Measurements from ENCODE around the gene ASB10.

ASB10 gene

GRCh38 chr7:151209588-151209987 is 22.5 kb upstream of the ASB10 start:
- Histone ChIP-seq H2AK5ac (ENCODE audit: low read depth, low read length) (peak overlapping the region; percentile 40), H3K4me3 (ENCODE audit: low read length in 2 of 2) (no peak overlapping the region), H2BK120ac (ENCODE audit: low read depth, low read length) (no peak overlapping the region), H4K91ac (ENCODE audit: low read depth, low read length, poor library complexity) (no peak overlapping the region), H3K4me2 (ENCODE audit: insufficient read depth, low read length, poor library complexity, severe bottlenecking) (no peak overlapping the region), H4K8ac (ENCODE audit: low read depth, low read length) (no peak overlapping the region), H3K23ac (ENCODE audit: low read depth, low read length, poor library complexity) (no peak overlapping the region), H2BK15ac (ENCODE audit: low read length) (no peak overlapping the region), H3K36me3 (replicated peaks in 1 of 2; ENCODE audit: control insufficient read depth in 2 of 2, insufficient read depth in 2 of 2, low read length in 2 of 2) (peaks cover 7 to 31% of the 10 kb centered on the region in 2 donors), H2BK5ac (ENCODE audit: low read length) (no peak overlapping the region), H2BK12ac (ENCODE audit: low read length) (no peak overlapping the region), H3K14ac (ENCODE audit: low read length) (no peak overlapping the region), H3K27me3 (ENCODE audit: control insufficient read depth in 3 of 3, insufficient read depth in 3 of 3, low read depth in 1 of 3, low read length in 3 of 3) (peaks cover 0 to 27% (median 2%) of the 10 kb centered on the region in 3 experiments), H3K18ac (ENCODE audit: low read length) (no peak overlapping the region), H3K9ac (ENCODE audit: low read depth, low read length, poor library complexity) (no peak overlapping the region), H3K27ac (replicated peaks; ENCODE audit: low read length) (no peak overlapping the region), H2AFZ (ENCODE audit: low read length) (no peak overlapping the region), H3K4ac (ENCODE audit: low read length) (no peak overlapping the region), H3K79me1 (ENCODE audit: low read depth, low read length) (no peaks in the 10 kb centered on the region), H3K9me3 (replicated peaks in 1 of 2; ENCODE audit: control insufficient read depth in 2 of 2, insufficient read depth in 1 of 2, low read depth in 1 of 2, low read length in 2 of 2) (no peaks in the 10 kb centered on the region), H3K4me1 (ENCODE audit: control insufficient read depth in 2 of 2, insufficient read depth in 1 of 2, low read depth in 1 of 2, low read length in 2 of 2) (peaks cover 0 to 8% of the 10 kb centered on the region in 2 donors)
- WGBS, 2 donors (ENCODE audit: extremely low coverage in 2 of 2, insufficient read length in 2 of 2, insufficient replicate concordance in 1 of 2) = no CpG with 5 or more reads among the region's 6 CpGs
- no peak for DNase-seq (ENCODE audit: low spot score)

GRCh38 chr7:151208253-151208862 is 21.3 kb upstream of the ASB10 start:
- no peak overlapping the region for H3K9ac ChIP-seq (ENCODE audit: low read depth, low read length, poor library complexity)
- H3K36me3 ChIP-seq (replicated peaks in 1 of 2; ENCODE audit: control insufficient read depth in 2 of 2, insufficient read depth in 2 of 2, low read length in 2 of 2) = peaks cover 2 to 19% of the 10 kb centered on the region in 2 donors
- no peak overlapping the region for H3K4ac ChIP-seq (ENCODE audit: low read length)
- no peak for DNase-seq (ENCODE audit: low spot score)
- no peak overlapping the region for H4K91ac ChIP-seq (ENCODE audit: low read depth, low read length, poor library complexity)
- H3K18ac ChIP-seq (ENCODE audit: low read length) = no peak overlapping the region
- no peak overlapping the region for H2AFZ ChIP-seq (ENCODE audit: low read length)
- no peak overlapping the region for H2BK12ac ChIP-seq (ENCODE audit: low read length)
- no peak overlapping the region for H3K4me3 ChIP-seq (ENCODE audit: low read length in 2 of 2)
- no peak overlapping the region for H3K14ac ChIP-seq (ENCODE audit: low read length)
- H2AK5ac ChIP-seq (ENCODE audit: low read depth, low read length) = no peak overlapping the region
- H3K9me3 ChIP-seq (replicated peaks in 1 of 2; ENCODE audit: control insufficient read depth in 2 of 2, insufficient read depth in 1 of 2, low read depth in 1 of 2, low read length in 2 of 2) = no peaks in the 10 kb centered on the region
- peaks cover 0 to 8% of the 10 kb centered on the region in 2 donors for H3K4me1 ChIP-seq (ENCODE audit: control insufficient read depth in 2 of 2, insufficient read depth in 1 of 2, low read depth in 1 of 2, low read length in 2 of 2)
- H3K23ac ChIP-seq (ENCODE audit: low read depth, low read length, poor library complexity) = no peak overlapping the region
- no peak overlapping the region for H2BK120ac ChIP-seq (ENCODE audit: low read depth, low read length)
- no peaks in the 10 kb centered on the region for H3K79me1 ChIP-seq (ENCODE audit: low read depth, low read length)
- no peak overlapping the region for H2BK5ac ChIP-seq (ENCODE audit: low read length)
- H3K27ac ChIP-seq (replicated peaks; ENCODE audit: low read length) = no peak overlapping the region
- no peak overlapping the region for H2BK15ac ChIP-seq (ENCODE audit: low read length)
- WGBS, 2 donors (ENCODE audit: extremely low coverage in 2 of 2, insufficient read length in 2 of 2, insufficient replicate concordance in 1 of 2) = no CpG with 5 or more reads among the region's 9 CpGs
- no peak overlapping the region for H4K8ac ChIP-seq (ENCODE audit: low read depth, low read length)
- H3K4me2 ChIP-seq (ENCODE audit: insufficient read depth, low read length, poor library complexity, severe bottlenecking) = no peak overlapping the region
- H3K27me3 ChIP-seq (ENCODE audit: control insufficient read depth in 3 of 3, insufficient read depth in 3 of 3, low read depth in 1 of 3, low read length in 3 of 3) = peaks cover 0 to 34% (median 2%) of the 10 kb centered on the region in 3 experiments

GRCh38 chr7:151207804-151208203 is 20.8 kb upstream of the ASB10 start:
- peak overlapping the region; percentile 46 for H3K23ac ChIP-seq (ENCODE audit: low read depth, low read length, poor library complexity)
- H3K27ac ChIP-seq (replicated peaks; ENCODE audit: low read length) = no peak overlapping the region
- H4K91ac ChIP-seq (ENCODE audit: low read depth, low read length, poor library complexity) = no peak overlapping the region
- peak overlapping the region; percentile 31 for H2AK5ac ChIP-seq (ENCODE audit: low read depth, low read length)
- H3K36me3 ChIP-seq (replicated peaks in 1 of 2; ENCODE audit: control insufficient read depth in 2 of 2, insufficient read depth in 2 of 2, low read length in 2 of 2) = peaks cover 0 to 13% of the 10 kb centered on the region in 2 donors
- H3K9ac ChIP-seq (ENCODE audit: low read depth, low read length, poor library complexity) = no peak overlapping the region
- no peak overlapping the region for H2BK120ac ChIP-seq (ENCODE audit: low read depth, low read length)
- no peak overlapping the region for H3K4me3 ChIP-seq (ENCODE audit: low read length in 2 of 2)
- H2AFZ ChIP-seq (ENCODE audit: low read length) = no peak overlapping the region
- H3K14ac ChIP-seq (ENCODE audit: low read length) = peak overlapping the region; percentile 59
- H3K27me3 ChIP-seq (ENCODE audit: control insufficient read depth in 3 of 3, insufficient read depth in 3 of 3, low read depth in 1 of 3, low read length in 3 of 3) = peaks cover 0 to 40% (median 2%) of the 10 kb centered on the region in 3 experiments
- no peaks in the 10 kb centered on the region for H3K79me1 ChIP-seq (ENCODE audit: low read depth, low read length)
- no CpG with 5 or more reads among the region's 12 CpGs for WGBS, 2 donors (ENCODE audit: extremely low coverage in 2 of 2, insufficient read length in 2 of 2, insufficient replicate concordance in 1 of 2)
- no peak overlapping the region for H4K8ac ChIP-seq (ENCODE audit: low read depth, low read length)
- peak overlapping the region; percentile 61 for H2BK12ac ChIP-seq (ENCODE audit: low read length)
- H3K4me2 ChIP-seq (ENCODE audit: insufficient read depth, low read length, poor library complexity, severe bottlenecking) = no peak overlapping the region
- H3K18ac ChIP-seq (ENCODE audit: low read length) = peak overlapping the region; percentile 32
- peaks cover 0 to 8% of the 10 kb centered on the region in 2 donors for H3K4me1 ChIP-seq (ENCODE audit: control insufficient read depth in 2 of 2, insufficient read depth in 1 of 2, low read depth in 1 of 2, low read length in 2 of 2)
- no peaks in the 10 kb centered on the region for H3K9me3 ChIP-seq (replicated peaks in 1 of 2; ENCODE audit: control insufficient read depth in 2 of 2, insufficient read depth in 1 of 2, low read depth in 1 of 2, low read length in 2 of 2)
- H2BK5ac ChIP-seq (ENCODE audit: low read length) = no peak overlapping the region
- peak overlapping the region; percentile 72 for H3K4ac ChIP-seq (ENCODE audit: low read length)
- no peak for DNase-seq (ENCODE audit: low spot score)
- H2BK15ac ChIP-seq (ENCODE audit: low read length) = no peak overlapping the region

GRCh38 chr7:151207315-151207714 is 20.3 kb upstream of the ASB10 start:
- H3K4ac ChIP-seq (ENCODE audit: low read length) = no peak overlapping the region
- H4K8ac ChIP-seq (ENCODE audit: low read depth, low read length) = no peak overlapping the region
- no peaks in the 10 kb centered on the region for H3K9me3 ChIP-seq (replicated peaks in 1 of 2; ENCODE audit: control insufficient read depth in 2 of 2, insufficient read depth in 1 of 2, low read depth in 1 of 2, low read length in 2 of 2)
- no peak overlapping the region for H4K91ac ChIP-seq (ENCODE audit: low read depth, low read length, poor library complexity)
- H3K18ac ChIP-seq (ENCODE audit: low read length) = no peak overlapping the region
- no peak overlapping the region for H3K4me2 ChIP-seq (ENCODE audit: insufficient read depth, low read length, poor library complexity, severe bottlenecking)
- H2BK12ac ChIP-seq (ENCODE audit: low read length) = no peak overlapping the region
- peaks cover 0 to 8% of the 10 kb centered on the region in 2 donors for H3K4me1 ChIP-seq (ENCODE audit: control insufficient read depth in 2 of 2, insufficient read depth in 1 of 2, low read depth in 1 of 2, low read length in 2 of 2)
- no peak overlapping the region for H3K27ac ChIP-seq (replicated peaks; ENCODE audit: low read length)
- no peak overlapping the region for H3K14ac ChIP-seq (ENCODE audit: low read length)
- no peak for DNase-seq (ENCODE audit: low spot score)
- H2BK120ac ChIP-seq (ENCODE audit: low read depth, low read length) = no peak overlapping the region
- peaks cover 0 to 9% of the 10 kb centered on the region in 2 donors for H3K36me3 ChIP-seq (replicated peaks in 1 of 2; ENCODE audit: control insufficient read depth in 2 of 2, insufficient read depth in 2 of 2, low read length in 2 of 2)
- WGBS, 2 donors (ENCODE audit: extremely low coverage in 2 of 2, insufficient read length in 2 of 2, insufficient replicate concordance in 1 of 2) = no CpG with 5 or more reads among the region's 9 CpGs
- H3K23ac ChIP-seq (ENCODE audit: low read depth, low read length, poor library complexity) = no peak overlapping the region
- no peak overlapping the region for H2AFZ ChIP-seq (ENCODE audit: low read length)
- H2BK15ac ChIP-seq (ENCODE audit: low read length) = no peak overlapping the region
- H3K79me1 ChIP-seq (ENCODE audit: low read depth, low read length) = no peaks in the 10 kb centered on the region
- no peak overlapping the region for H3K4me3 ChIP-seq (ENCODE audit: low read length in 2 of 2)
- peaks cover 0 to 44% (median 2%) of the 10 kb centered on the region in 3 experiments for H3K27me3 ChIP-seq (ENCODE audit: control insufficient read depth in 3 of 3, insufficient read depth in 3 of 3, low read depth in 1 of 3, low read length in 3 of 3)
- H2AK5ac ChIP-seq (ENCODE audit: low read depth, low read length) = no peak overlapping the region
- H2BK5ac ChIP-seq (ENCODE audit: low read length) = no peak overlapping the region
- no peak overlapping the region for H3K9ac ChIP-seq (ENCODE audit: low read depth, low read length, poor library complexity)
